SK-N-SH (cell line): Measurements from ENCODE around the gene PRKCD. TPM values are rescaled to one million over a fixed set of nuclear protein-coding genes. Genes with fewer than 3 reads are reported as not detected.

Experiments used
- CTCF ChIA-PET: fragments of 300-600, 350-600 bp; formaldehyde crosslinking; extraction: SDS; loops from one replicate; lab custom pipeline; 2021; lab: Yijun Ruan, JAX
- POLR2A ChIA-PET: fragments of 350-600 bp; sonication (Branson Sonifier 250); formaldehyde crosslinking; extraction: SDS; loops from one replicate; lab custom pipeline; 2020; ENCODE audit warnings: antibody characterized with exemption, inconsistent platforms; lab: Yijun Ruan, JAX
- DNase-seq: peaks from one replicate; pipeline ENCODE4 v3.0.0; 2012
- H2AFZ ChIP-seq: fragments of 200-600 bp; sonication (generic); 2 replicates; pipeline ENCODE4 v1.8.1; 2016; ENCODE audit warnings: antibody characterized with exemption, mild to moderate bottlenecking, low read depth
- H3F3A ChIP-seq: fragments of 200-600 bp; sonication (generic); replicated peaks from 2 replicates; pipeline ENCODE3; 2016; ENCODE audit warnings: antibody characterized with exemption, mild to moderate bottlenecking; ENCODE audit not compliant: insufficient read depth
- H3K27ac ChIP-seq, 2 experiments: fragments of 200-500 bp in 1 of 2; fragments of 200-600 bp in 1 of 2; sonication (Bioruptor generic) in 1 of 2; sonication (generic), shearing (Covaris generic) in 1 of 2; 2 replicates each; pipeline versions ENCODE4 v1.5.1 to v1.6.1; 2014 to 2016; ENCODE audit warnings: low read depth in 2 of 2, inconsistent platforms in 1 of 2, low read length in 1 of 2, mild to moderate bottlenecking in 1 of 2, mixed read lengths in 1 of 2
- H3K27me3 ChIP-seq: fragments of 200-600 bp; sonication (generic), shearing (Covaris generic); 2 replicates; pipeline ENCODE4 v1.6.1; 2016; ENCODE audit warnings: mixed run types; ENCODE audit not compliant: insufficient read depth
- H3K36me3 ChIP-seq, 2 experiments: fragments of 200-500 bp in 1 of 2; fragments of 200-600 bp in 1 of 2; sonication (Bioruptor generic) in 1 of 2; sonication (generic) in 1 of 2; replicated peaks in 1 of 2; 2 replicates each; pipeline versions ENCODE3 to v1.5.1; 2014 to 2016; ENCODE audit warnings: low read length in 1 of 2, mild to moderate bottlenecking in 1 of 2; ENCODE audit not compliant: insufficient read depth in 2 of 2, control insufficient read depth in 1 of 2
- H3K4me1 ChIP-seq, 2 experiments: fragments of 200-500 bp in 1 of 2; fragments of 200-600 bp in 1 of 2; sonication (Bioruptor generic) in 1 of 2; sonication (generic), shearing (Covaris generic) in 1 of 2; 2 replicates each; pipeline versions ENCODE4 v1.5.1 to v1.6.1; 2014 to 2016; ENCODE audit warnings: low read depth in 1 of 2, low read length in 1 of 2, mixed run types in 1 of 2; ENCODE audit not compliant: insufficient read depth in 2 of 2, control insufficient read depth in 1 of 2
- H3K4me2 ChIP-seq: fragments of 200-600 bp; sonication (generic), shearing (Covaris generic); 2 replicates; pipeline ENCODE4 v1.6.1; 2017; ENCODE audit warnings: mixed run types
- H3K4me3 ChIP-seq, 2 experiments: fragments of 200-500 bp in 1 of 2; fragments of 200-600 bp in 1 of 2; sonication (Bioruptor generic) in 1 of 2; sonication (generic), shearing (Covaris generic) in 1 of 2; 2 replicates each; pipeline versions ENCODE4 v1.5.1 to v1.8.1; 2014 to 2016; ENCODE audit warnings: low read depth in 2 of 2, inconsistent platforms in 1 of 2, low read length in 1 of 2, mild to moderate bottlenecking in 1 of 2, mixed read lengths in 1 of 2, moderate library complexity in 1 of 2
- H3K79me2 ChIP-seq: fragments of 200-600 bp; sonication (generic); 2 replicates; pipeline ENCODE4 v1.8.1; 2017; ENCODE audit warnings: mild to moderate bottlenecking; ENCODE audit not compliant: insufficient read depth
- H3K9ac ChIP-seq: fragments of 200-600 bp; sonication (generic); 2 replicates; pipeline ENCODE4 v1.6.1; 2017; ENCODE audit warnings: mixed run types
- H3K9me2 ChIP-seq: fragments of 200-600 bp; sonication (generic); 2 replicates; pipeline ENCODE4 v1.6.1; 2017; ENCODE audit warnings: mixed run types
- H3K9me3 ChIP-seq: fragments of 200-600 bp; sonication (generic); 2 replicates; pipeline ENCODE4 v1.6.1; 2017; ENCODE audit warnings: mixed run types, mild to moderate bottlenecking, moderate library complexity
- H4K20me1 ChIP-seq: fragments of 200-600 bp; sonication (generic); 2 replicates; pipeline ENCODE4 v1.6.1; 2017; ENCODE audit warnings: mild to moderate bottlenecking, mixed run types; ENCODE audit not compliant: insufficient read depth
- CTCF ChIP-seq: fragments of 200-600 bp; sonication (generic); IDR thresholded peaks from 2 replicates; pipeline ENCODE4 v1.6.1; 2017; ENCODE audit warnings: antibody characterized with exemption, mild to moderate bottlenecking, moderate library complexity
- FOXJ3 ChIP-seq: sonication (generic); formaldehyde crosslinking; IDR thresholded peaks from 2 replicates; pipeline ENCODE4 v1.5.1; 2020; ENCODE audit warnings: mild to moderate bottlenecking, missing genetic modification reagents
- IRF3 ChIP-seq: fragments of 150-350 bp; IDR thresholded peaks from 2 replicates; pipeline ENCODE4 v1.6.1; 2016; ENCODE audit warnings: mild to moderate bottlenecking, low read depth, low read length
- JUND ChIP-seq: IDR thresholded peaks from 2 replicates; pipeline ENCODE4 v1.4.0; 2012
- MAX ChIP-seq: IDR thresholded peaks from 2 replicates; pipeline ENCODE4 v1.4.0; 2012; ENCODE audit warnings: low read depth
- MXI1 ChIP-seq: IDR thresholded peaks from 2 replicates; pipeline ENCODE4 v1.6.1; 2012; ENCODE audit warnings: mild to moderate bottlenecking, low read depth, low read length, improper control_type of control experiment
- NFIC ChIP-seq: IDR thresholded peaks from 2 replicates; pipeline ENCODE4 v1.4.0; 2012; ENCODE audit warnings: borderline replicate concordance
- POLR2AphosphoS5 ChIP-seq: IDR thresholded peaks from 2 replicates; pipeline ENCODE4 v1.6.1; 2012; ENCODE audit warnings: low read depth, low read length
- RAD21 ChIP-seq: IDR thresholded peaks from 2 replicates; pipeline ENCODE4 v1.6.1; 2012; ENCODE audit warnings: mild to moderate bottlenecking, low read length
- RCOR1 ChIP-seq: fragments of 150-350 bp; IDR thresholded peaks from 2 replicates; pipeline ENCODE4 v1.6.1; 2017; ENCODE audit warnings: antibody characterized with exemption, low read length
- RXRA ChIP-seq: IDR thresholded peaks from 2 replicates; pipeline ENCODE4 v1.4.0; 2012; ENCODE audit warnings: low read depth, mild to moderate bottlenecking, borderline replicate concordance
- SIN3A ChIP-seq: IDR thresholded peaks from 2 replicates; pipeline ENCODE4 v1.6.1; 2012; ENCODE audit warnings: low read depth, mild to moderate bottlenecking, low read length, moderate library complexity, borderline replicate concordance
- YY1 ChIP-seq: IDR thresholded peaks from 2 replicates; pipeline ENCODE4 v1.4.0; 2012; ENCODE audit warnings: low read depth, mild to moderate bottlenecking
- ZBTB33 ChIP-seq: IDR thresholded peaks from 2 replicates; pipeline ENCODE4 v1.4.0; 2012; ENCODE audit warnings: low read depth, borderline replicate concordance
- WGBS: methylation state at CpG from one replicate; pipeline ENCODE4 v1.1.6; 2017; ENCODE audit warnings: low lambda C conversion rate; 5-methylcytosine and 5-hydroxymethylcytosine counted together
- polyA plus RNA-seq, 3 experiments: library from polyadenylated mRNA; depleted of rRNA; stranded (reverse); fragments of >200 nt; gene quantifications; 2 replicates each; pipeline ENCODE4 v1.2.3, GENCODE V29; 2012

The PRKCD gene
- polyA plus RNA-seq, 1 of the 3 experiments (the other 2 are of a cell fraction) = 29.0 TPM

GRCh38 chr3:53175613-53176540 lies 14.9 kb downstream of the PRKCD start:
- no peaks in the 10 kb centered on the region for H3K9me2 ChIP-seq
- H3K4me2 ChIP-seq = no peak overlapping the region
- H3K9ac ChIP-seq = no peak overlapping the region
- no peaks in the 10 kb centered on the region for H3K9me3 ChIP-seq
- H3F3A ChIP-seq = no peaks in the 10 kb centered on the region
- no peak for DNase-seq
- CTCF ChIA-PET = interaction anchor here (1.4 to 1.6 kb wide), 2 partner anchors 20 to 62 kb away, joined by 4 to 7 read pairs; no protein-coding TSS in a partner anchor
- H4K20me1 ChIP-seq = 0 out of 2 replicates have a peak, but pooled peaks cover 5% of the 10 kb centered on the region
- no peaks in the 10 kb centered on the region for H3K79me2 ChIP-seq
- H3K36me3 ChIP-seq = peaks cover 0 to 2% of the 10 kb centered on the region in 2 experiments
- POLR2A ChIA-PET = no interaction called here
- TF ChIP-seq MAX = no peak
- no peak for TF ChIP-seq FOXJ3 (CRISPR knock-in tag)
- no peak for TF ChIP-seq ZBTB33
- TF ChIP-seq JUND = no peak
- TF ChIP-seq CTCF = no peak
- no peak for TF ChIP-seq RAD21
- TF ChIP-seq MXI1 = no peak
- TF ChIP-seq RXRA = no peak
- TF ChIP-seq SIN3A = no peak
- TF ChIP-seq RCOR1 = no peak
- no peak for TF ChIP-seq YY1
- TF ChIP-seq IRF3 = no peak
- TF ChIP-seq POLR2AphosphoS5 = no peak
- no peak for TF ChIP-seq NFIC
- TF ChIP-seq, all 33 proteins: peak for 0
- no peak overlapping the region for H3K4me3 ChIP-seq
- no peaks in the 10 kb centered on the region for H3K27me3 ChIP-seq
- H3K4me1 ChIP-seq = peaks cover 0 to 14% of the 10 kb centered on the region in 2 experiments; a peak in 1 of 4 replicates
- WGBS = 86% methylated on average over 8 of the region's 9 CpGs
- H2AFZ ChIP-seq = no peak overlapping the region
- no peak overlapping the region for H3K27ac ChIP-seq
